ENCODE results near the gene TRAPPC11.

The TRAPPC11 gene

GRCh38 chr4:183681119-183681518 lies 22.0 kb downstream of the TRAPPC11 start:
- no peak overlapping the region for H2BK5ac ChIP-seq (ENCODE audit: low read length)
- H4K8ac ChIP-seq (ENCODE audit: low read depth, low read length): no peak overlapping the region
- no peak overlapping the region for H2AK5ac ChIP-seq (ENCODE audit: low read depth, low read length)
- H3K27me3 ChIP-seq (ENCODE audit: control insufficient read depth in 3 of 3, insufficient read depth in 3 of 3, low read depth in 1 of 3, low read length in 3 of 3): no peaks in the 10 kb centered on the region
- H3K4ac ChIP-seq (ENCODE audit: low read length): no peak overlapping the region
- no peak overlapping the region for H2BK15ac ChIP-seq (ENCODE audit: low read length)
- peaks cover 5 to 97% of the 10 kb centered on the region in 2 donors for H3K36me3 ChIP-seq (replicated peaks in 1 of 2; ENCODE audit: control insufficient read depth in 2 of 2, insufficient read depth in 2 of 2, low read length in 2 of 2)
- no peak overlapping the region for H3K9ac ChIP-seq (ENCODE audit: low read depth, low read length, poor library complexity)
- no peak overlapping the region for H3K23ac ChIP-seq (ENCODE audit: low read depth, low read length, poor library complexity)
- H4K91ac ChIP-seq (ENCODE audit: low read depth, low read length, poor library complexity): no peak overlapping the region
- no peak overlapping the region for H3K18ac ChIP-seq (ENCODE audit: low read length)
- H2BK120ac ChIP-seq (ENCODE audit: low read depth, low read length): no peak overlapping the region
- no peaks in the 10 kb centered on the region for H3K79me1 ChIP-seq (ENCODE audit: low read depth, low read length)
- no peak overlapping the region for H3K4me2 ChIP-seq (ENCODE audit: insufficient read depth, low read length, poor library complexity, severe bottlenecking)
- WGBS, 2 donors (ENCODE audit: extremely low coverage in 2 of 2, insufficient read length in 2 of 2, insufficient replicate concordance in 1 of 2): no CpG with 5 or more reads among the region's 4 CpGs
- H2AFZ ChIP-seq (ENCODE audit: low read length): no peak overlapping the region
- H3K14ac ChIP-seq (ENCODE audit: low read length): no peak overlapping the region
- no peak overlapping the region for H2BK12ac ChIP-seq (ENCODE audit: low read length)
- no peaks in the 10 kb centered on the region for H3K9me3 ChIP-seq (replicated peaks in 1 of 2; ENCODE audit: control insufficient read depth in 2 of 2, insufficient read depth in 1 of 2, low read depth in 1 of 2, low read length in 2 of 2)
- no peak overlapping the region for H3K27ac ChIP-seq (replicated peaks; ENCODE audit: low read length)
- no peaks in the 10 kb centered on the region for H3K4me1 ChIP-seq (ENCODE audit: control insufficient read depth in 2 of 2, insufficient read depth in 1 of 2, low read depth in 1 of 2, low read length in 2 of 2)
- DNase-seq (ENCODE audit: low spot score): no peak
- H3K4me3 ChIP-seq (ENCODE audit: low read length in 2 of 2): no peak overlapping the region

- H2AK5ac ChIP-seq (ENCODE audit: low read depth, low read length): no peak overlapping the region
- H2BK12ac ChIP-seq (ENCODE audit: low read length): no peak overlapping the region
- no CpG with 5 or more reads among the region's 2 CpGs for WGBS, 2 donors (ENCODE audit: extremely low coverage in 2 of 2, insufficient read length in 2 of 2, insufficient replicate concordance in 1 of 2)
- H4K91ac ChIP-seq (ENCODE audit: low read depth, low read length, poor library complexity): no peak overlapping the region
- H3K4me3 ChIP-seq (ENCODE audit: low read length in 2 of 2): no peak overlapping the region
- H4K8ac ChIP-seq (ENCODE audit: low read depth, low read length): no peak overlapping the region
- no peaks in the 10 kb centered on the region for H3K4me1 ChIP-seq (ENCODE audit: control insufficient read depth in 2 of 2, insufficient read depth in 1 of 2, low read depth in 1 of 2, low read length in 2 of 2)
- H3K27ac ChIP-seq (replicated peaks; ENCODE audit: low read length): no peak overlapping the region
- H3K23ac ChIP-seq (ENCODE audit: low read depth, low read length, poor library complexity): no peak overlapping the region
- H2BK5ac ChIP-seq (ENCODE audit: low read length): no peak overlapping the region
- H2BK120ac ChIP-seq (ENCODE audit: low read depth, low read length): no peak overlapping the region
- DNase-seq (ENCODE audit: low spot score): no peak
- H3K18ac ChIP-seq (ENCODE audit: low read length): no peak overlapping the region
- no peak overlapping the region for H2BK15ac ChIP-seq (ENCODE audit: low read length)
- no peak overlapping the region for H3K4me2 ChIP-seq (ENCODE audit: insufficient read depth, low read length, poor library complexity, severe bottlenecking)
- H3K36me3 ChIP-seq (replicated peaks in 1 of 2; ENCODE audit: control insufficient read depth in 2 of 2, insufficient read depth in 2 of 2, low read length in 2 of 2): peaks cover 11 to 94% of the 10 kb centered on the region in 2 donors
- H3K14ac ChIP-seq (ENCODE audit: low read length): no peak overlapping the region
- no peak overlapping the region for H3K4ac ChIP-seq (ENCODE audit: low read length)
- no peaks in the 10 kb centered on the region for H3K9me3 ChIP-seq (replicated peaks in 1 of 2; ENCODE audit: control insufficient read depth in 2 of 2, insufficient read depth in 1 of 2, low read depth in 1 of 2, low read length in 2 of 2)
- no peak overlapping the region for H3K9ac ChIP-seq (ENCODE audit: low read depth, low read length, poor library complexity)
- H2AFZ ChIP-seq (ENCODE audit: low read length): no peak overlapping the region
- no peaks in the 10 kb centered on the region for H3K79me1 ChIP-seq (ENCODE audit: low read depth, low read length)
- no peaks in the 10 kb centered on the region for H3K27me3 ChIP-seq (ENCODE audit: control insufficient read depth in 3 of 3, insufficient read depth in 3 of 3, low read depth in 1 of 3, low read length in 3 of 3)
Measured at GRCh38 chr4:183686461-183686860, 27.4 kb downstream of the TRAPPC11 start.

GRCh38 chr4:183688216-183688615 lies 29.1 kb downstream of the TRAPPC11 start:
- DNase-seq (ENCODE audit: low spot score): no peak
- H3K14ac ChIP-seq (ENCODE audit: low read length): no peak overlapping the region
- H2BK15ac ChIP-seq (ENCODE audit: low read length): no peak overlapping the region
- no peak overlapping the region for H2BK120ac ChIP-seq (ENCODE audit: low read depth, low read length)
- no CpG with 5 or more reads among the region's 6 CpGs for WGBS, 2 donors (ENCODE audit: extremely low coverage in 2 of 2, insufficient read length in 2 of 2, insufficient replicate concordance in 1 of 2)
- no peak overlapping the region for H4K8ac ChIP-seq (ENCODE audit: low read depth, low read length)
- no peak overlapping the region for H3K4me2 ChIP-seq (ENCODE audit: insufficient read depth, low read length, poor library complexity, severe bottlenecking)
- no peaks in the 10 kb centered on the region for H3K9me3 ChIP-seq (replicated peaks in 1 of 2; ENCODE audit: control insufficient read depth in 2 of 2, insufficient read depth in 1 of 2, low read depth in 1 of 2, low read length in 2 of 2)
- no peak overlapping the region for H2BK5ac ChIP-seq (ENCODE audit: low read length)
- no peak overlapping the region for H3K23ac ChIP-seq (ENCODE audit: low read depth, low read length, poor library complexity)
- H3K27me3 ChIP-seq (ENCODE audit: control insufficient read depth in 3 of 3, insufficient read depth in 3 of 3, low read depth in 1 of 3, low read length in 3 of 3): no peaks in the 10 kb centered on the region
- no peak overlapping the region for H2AK5ac ChIP-seq (ENCODE audit: low read depth, low read length)
- H3K9ac ChIP-seq (ENCODE audit: low read depth, low read length, poor library complexity): no peak overlapping the region
- no peak overlapping the region for H2BK12ac ChIP-seq (ENCODE audit: low read length)
- no peak overlapping the region for H3K18ac ChIP-seq (ENCODE audit: low read length)
- H3K27ac ChIP-seq (replicated peaks; ENCODE audit: low read length): no peak overlapping the region
- peaks cover 17 to 95% of the 10 kb centered on the region in 2 donors for H3K36me3 ChIP-seq (replicated peaks in 1 of 2; ENCODE audit: control insufficient read depth in 2 of 2, insufficient read depth in 2 of 2, low read length in 2 of 2)
- H3K4me1 ChIP-seq (ENCODE audit: control insufficient read depth in 2 of 2, insufficient read depth in 1 of 2, low read depth in 1 of 2, low read length in 2 of 2): no peaks in the 10 kb centered on the region
- H4K91ac ChIP-seq (ENCODE audit: low read depth, low read length, poor library complexity): no peak overlapping the region
- H3K4ac ChIP-seq (ENCODE audit: low read length): no peak overlapping the region
- no peaks in the 10 kb centered on the region for H3K79me1 ChIP-seq (ENCODE audit: low read depth, low read length)
- H2AFZ ChIP-seq (ENCODE audit: low read length): no peak overlapping the region
- H3K4me3 ChIP-seq (ENCODE audit: low read length in 2 of 2): no peak overlapping the region

- Histone ChIP-seq H2BK12ac (ENCODE audit: low read length) (no peak overlapping the region), H3K36me3 (replicated peaks in 1 of 2; ENCODE audit: control insufficient read depth in 2 of 2, insufficient read depth in 2 of 2, low read length in 2 of 2) (peaks cover 17 to 93% of the 10 kb centered on the region in 2 donors), H2AFZ (ENCODE audit: low read length) (no peak overlapping the region)
Measured at GRCh38 chr4:183691006-183691405, 31.9 kb downstream of the TRAPPC11 start.

More at GRCh38 chr4:183691006-183691405, 31.9 kb downstream of the TRAPPC11 start:
- no peak overlapping the region for H3K4ac ChIP-seq (ENCODE audit: low read length)
- H3K4me1 ChIP-seq (ENCODE audit: control insufficient read depth in 2 of 2, insufficient read depth in 1 of 2, low read depth in 1 of 2, low read length in 2 of 2): no peaks in the 10 kb centered on the region
- H3K27ac ChIP-seq (replicated peaks; ENCODE audit: low read length): no peak overlapping the region
- H2BK15ac ChIP-seq (ENCODE audit: low read length): no peak overlapping the region
- no peak overlapping the region for H4K8ac ChIP-seq (ENCODE audit: low read depth, low read length)
- H3K79me1 ChIP-seq (ENCODE audit: low read depth, low read length): no peaks in the 10 kb centered on the region
- H4K91ac ChIP-seq (ENCODE audit: low read depth, low read length, poor library complexity): no peak overlapping the region
- H3K4me2 ChIP-seq (ENCODE audit: insufficient read depth, low read length, poor library complexity, severe bottlenecking): no peak overlapping the region
- H2BK5ac ChIP-seq (ENCODE audit: low read length): no peak overlapping the region
- H2BK120ac ChIP-seq (ENCODE audit: low read depth, low read length): no peak overlapping the region
- H3K27me3 ChIP-seq (ENCODE audit: control insufficient read depth in 3 of 3, insufficient read depth in 3 of 3, low read depth in 1 of 3, low read length in 3 of 3): no peaks in the 10 kb centered on the region
- no peak overlapping the region for H3K4me3 ChIP-seq (ENCODE audit: low read length in 2 of 2)
- H3K23ac ChIP-seq (ENCODE audit: low read depth, low read length, poor library complexity): no peak overlapping the region
- no peak overlapping the region for H3K18ac ChIP-seq (ENCODE audit: low read length)
- DNase-seq (ENCODE audit: low spot score): no peak
- no peaks in the 10 kb centered on the region for H3K9me3 ChIP-seq (replicated peaks in 1 of 2; ENCODE audit: control insufficient read depth in 2 of 2, insufficient read depth in 1 of 2, low read depth in 1 of 2, low read length in 2 of 2)
- H2AK5ac ChIP-seq (ENCODE audit: low read depth, low read length): no peak overlapping the region
- no peak overlapping the region for H3K9ac ChIP-seq (ENCODE audit: low read depth, low read length, poor library complexity)
- H3K14ac ChIP-seq (ENCODE audit: low read length): no peak overlapping the region

Data from neuronal stem cell (in vitro differentiated cells).